K562 (cell line): Measurements from ENCODE around the gene FRMPD1. TPM values are rescaled to one million over a fixed set of nuclear protein-coding genes. Genes with fewer than 3 reads are reported as not detected.

Source experiments
- BRD9 ChIP-seq: fragments of 450-650 bp; IDR thresholded peaks from 2 replicates; pipeline ENCODE4 v1.6.1; 2018; ENCODE audit warnings: low read depth; ENCODE audit not compliant: partially characterized antibody
- C11orf30 ChIP-seq: fragments of 450-650 bp; IDR thresholded peaks from 2 replicates; pipeline ENCODE4 v1.6.1; 2016; ENCODE audit warnings: low read depth, mild to moderate bottlenecking
- CBX2 ChIP-seq: fragments of 200-600 bp; sonication (generic); IDR thresholded peaks from one replicate; pipeline ENCODE4 v1.6.1; 2012; ENCODE audit warnings: mild to moderate bottlenecking, low read length, inconsistent platforms; ENCODE audit not compliant: insufficient read depth, poor library complexity, severe bottlenecking
- CXXC5 ChIP-seq: fragments of 250-450 bp; sonication (Bioruptor Pico); IDR thresholded peaks from 2 replicates; pipeline ENCODE4 v1.8.0; 2022; ENCODE audit warnings: inconsistent platforms, mild to moderate bottlenecking, moderate library complexity
- FOXP1 ChIP-seq: sonication (generic); formaldehyde crosslinking; IDR thresholded peaks from 2 replicates; pipeline ENCODE4 v1.8.0; 2022; ENCODE audit warnings: mild to moderate bottlenecking, missing genetic modification reagents
- GABPB1 ChIP-seq: sonication (generic); formaldehyde crosslinking; IDR thresholded peaks from 2 replicates; pipeline ENCODE4 v1.8.0; 2022; ENCODE audit warnings: mild to moderate bottlenecking, missing genetic modification reagents
- HMG20B ChIP-seq: fragments of 250-450 bp; sonication (Bioruptor Pico); IDR thresholded peaks from 2 replicates; pipeline ENCODE4 v1.5.0; 2021; ENCODE audit warnings: mild to moderate bottlenecking
- MLX ChIP-seq, 2 experiments: fragments of 450-650 bp in 1 of 2; sonication (generic) in 1 of 2; formaldehyde crosslinking; conservative IDR thresholded peaks; 2 replicates each; pipeline versions ENCODE4 v1.4.0 to v1.8.1; 2020 to 2022; ENCODE audit warnings: mild to moderate bottlenecking in 1 of 2, missing genetic modification reagents in 1 of 2
- NBN ChIP-seq: fragments of 450-650 bp; IDR thresholded peaks from 2 replicates; pipeline ENCODE4 v1.6.1; 2016; ENCODE audit warnings: low read depth, mild to moderate bottlenecking
- NUFIP1 ChIP-seq: fragments of 450-650 bp; IDR thresholded peaks from 2 replicates; pipeline ENCODE4 v1.6.1; 2018; ENCODE audit not compliant: partially characterized antibody
- OTX1 ChIP-seq: fragments of 450-650 bp; formaldehyde crosslinking; IDR thresholded peaks from 2 replicates; pipeline ENCODE4 v1.4.0; 2022; ENCODE audit warnings: mild to moderate bottlenecking
- PCBP2 ChIP-seq: fragments of 200-400 bp; formaldehyde crosslinking; IDR thresholded peaks from 2 replicates; pipeline ENCODE4 v1.6.1; 2018; ENCODE audit warnings: low read length, low read depth, mild to moderate bottlenecking, moderate library complexity; ENCODE audit not compliant: poor library complexity, severe bottlenecking
- STAT5A ChIP-seq: IDR thresholded peaks from 2 replicates; pipeline ENCODE4 v1.6.1; 2012; ENCODE audit warnings: low read length, inconsistent platforms, borderline replicate concordance
- U2AF2 ChIP-seq: fragments of 200-400 bp; formaldehyde crosslinking; optimal IDR thresholded peaks from 2 replicates; pipeline ENCODE3; 2017; ENCODE audit warnings: low read depth, mild to moderate bottlenecking, low read length
- ZKSCAN3 ChIP-seq: fragments of 250-450 bp; sonication (Bioruptor Pico); IDR thresholded peaks from 2 replicates; pipeline ENCODE4 v1.4.0; 2020
- ZNF655 ChIP-seq: fragments of 250-450 bp; sonication (Bioruptor Pico); IDR thresholded peaks from 2 replicates; pipeline ENCODE4 v1.5.0; 2021
- ZZZ3 ChIP-seq: fragments of 450-650 bp; IDR thresholded peaks from 2 replicates; pipeline ENCODE4 v1.6.1; 2016; ENCODE audit warnings: antibody characterized with exemption, mild to moderate bottlenecking, moderate library complexity
- polyA plus RNA-seq, 8 experiments: library from polyadenylated mRNA; depleted of rRNA in 4 of 8; stranded (reverse) in 5 of 8; unstranded in 3 of 8; fragments of >200 nt; fragmentation: Nextera tagmentation in 2 of 8; fragmentation: Illumina TruSeq in 1 of 8; extraction: Ambion mirVana in 2 of 8; extraction: Trizol in 1 of 8; gene quantifications; 2 replicates each; pipeline versions ENCODE4 v1.2.1 to v1.2.3, GENCODE V29; 2011 to 2014; ENCODE audit warnings: inconsistent platforms in 1 of 8, missing spikeins in 1 of 8
- total RNA-seq, 7 experiments: library from RNA; depleted of rRNA in 6 of 7; stranded (reverse); fragments of >200 nt in 6 of 7; fragmentation: Illumina TruSeq in 2 of 7; extraction: Trizol in 2 of 7; gene quantifications; 2 replicates each; pipeline versions ENCODE4 v1.2.1 to v1.2.3, GENCODE V29; 2011 to 2021; ENCODE audit warnings: low replicate concordance in 1 of 7
- TF ChIP-seq, protein P1 (sequence below): fragments of 450-650 bp; IDR thresholded peaks from 2 replicates; pipeline ENCODE4 v1.6.1; 2017; ENCODE audit warnings: antibody characterized with exemption, mild to moderate bottlenecking
- TF ChIP-seq, protein P2 (sequence below): fragments of 450-650 bp; IDR thresholded peaks from one replicate; pipeline ENCODE4 v1.6.1; 2018; ENCODE audit warnings: mild to moderate bottlenecking, moderate library complexity; ENCODE audit not compliant: partially characterized antibody

Gene FRMPD1
- total and polyA plus RNA-seq, 9 of the 15 experiments (the other 6 are each of a cell fraction or from before 2014, with no cell fraction given) = not detected

- no peak for TF ChIP-seq ZNF655 (CRISPR knock-in tag)
- peak; percentile 67 for TF ChIP-seq NUFIP1
- TF ChIP-seq ZKSCAN3 (CRISPR knock-in tag) = no peak
- no peak for TF ChIP-seq OTX1 (CRISPR knock-in tag)
- TF ChIP-seq CXXC5 (CRISPR knock-in tag) = peak; percentile 38
- TF ChIP-seq FOXP1 (CRISPR knock-in tag) = no peak
- TF ChIP-seq CBX2 = no peak
- no peak for TF ChIP-seq HMG20B (CRISPR knock-in tag)
- TF ChIP-seq, protein P1, sequence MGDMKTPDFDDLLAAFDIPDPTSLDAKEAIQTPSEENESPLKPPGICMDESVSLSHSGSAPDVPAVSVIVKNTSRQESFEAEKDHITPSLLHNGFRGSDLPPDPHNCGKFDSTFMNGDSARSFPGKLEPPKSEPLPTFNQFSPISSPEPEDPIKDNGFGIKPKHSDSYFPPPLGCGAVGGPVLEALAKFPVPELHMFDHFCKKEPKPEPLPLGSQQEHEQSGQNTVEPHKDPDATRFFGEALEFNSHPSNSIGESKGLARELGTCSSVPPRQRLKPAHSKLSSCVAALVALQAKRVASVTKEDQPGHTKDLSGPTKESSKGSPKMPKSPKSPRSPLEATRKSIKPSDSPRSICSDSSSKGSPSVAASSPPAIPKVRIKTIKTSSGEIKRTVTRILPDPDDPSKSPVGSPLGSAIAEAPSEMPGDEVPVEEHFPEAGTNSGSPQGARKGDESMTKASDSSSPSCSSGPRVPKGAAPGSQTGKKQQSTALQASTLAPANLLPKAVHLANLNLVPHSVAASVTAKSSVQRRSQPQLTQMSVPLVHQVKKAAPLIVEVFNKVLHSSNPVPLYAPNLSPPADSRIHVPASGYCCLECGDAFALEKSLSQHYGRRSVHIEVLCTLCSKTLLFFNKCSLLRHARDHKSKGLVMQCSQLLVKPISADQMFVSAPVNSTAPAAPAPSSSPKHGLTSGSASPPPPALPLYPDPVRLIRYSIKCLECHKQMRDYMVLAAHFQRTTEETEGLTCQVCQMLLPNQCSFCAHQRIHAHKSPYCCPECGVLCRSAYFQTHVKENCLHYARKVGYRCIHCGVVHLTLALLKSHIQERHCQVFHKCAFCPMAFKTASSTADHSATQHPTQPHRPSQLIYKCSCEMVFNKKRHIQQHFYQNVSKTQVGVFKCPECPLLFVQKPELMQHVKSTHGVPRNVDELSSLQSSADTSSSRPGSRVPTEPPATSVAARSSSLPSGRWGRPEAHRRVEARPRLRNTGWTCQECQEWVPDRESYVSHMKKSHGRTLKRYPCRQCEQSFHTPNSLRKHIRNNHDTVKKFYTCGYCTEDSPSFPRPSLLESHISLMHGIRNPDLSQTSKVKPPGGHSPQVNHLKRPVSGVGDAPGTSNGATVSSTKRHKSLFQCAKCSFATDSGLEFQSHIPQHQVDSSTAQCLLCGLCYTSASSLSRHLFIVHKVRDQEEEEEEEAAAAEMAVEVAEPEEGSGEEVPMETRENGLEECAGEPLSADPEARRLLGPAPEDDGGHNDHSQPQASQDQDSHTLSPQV = peak; percentile 87
- TF ChIP-seq GABPB1 (CRISPR knock-in tag) = no peak
- no peak for TF ChIP-seq ZZZ3
- TF ChIP-seq PCBP2 = no peak
- TF ChIP-seq U2AF2 = no peak
- TF ChIP-seq BRD9 = peak; percentile 44
- TF ChIP-seq NBN = peak; percentile 80
- TF ChIP-seq, protein P2, sequence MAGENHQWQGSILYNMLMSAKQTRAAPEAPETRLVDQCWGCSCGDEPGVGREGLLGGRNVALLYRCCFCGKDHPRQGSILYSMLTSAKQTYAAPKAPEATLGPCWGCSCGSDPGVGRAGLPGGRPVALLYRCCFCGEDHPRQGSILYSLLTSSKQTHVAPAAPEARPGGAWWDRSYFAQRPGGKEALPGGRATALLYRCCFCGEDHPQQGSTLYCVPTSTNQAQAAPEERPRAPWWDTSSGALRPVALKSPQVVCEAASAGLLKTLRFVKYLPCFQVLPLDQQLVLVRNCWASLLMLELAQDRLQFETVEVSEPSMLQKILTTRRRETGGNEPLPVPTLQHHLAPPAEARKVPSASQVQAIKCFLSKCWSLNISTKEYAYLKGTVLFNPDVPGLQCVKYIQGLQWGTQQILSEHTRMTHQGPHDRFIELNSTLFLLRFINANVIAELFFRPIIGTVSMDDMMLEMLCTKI = no peak
- TF ChIP-seq MLX (CRISPR knock-in tag; conservative IDR thresholded peaks at IDR 0.05) = no peak
- peak; percentile 84 for TF ChIP-seq STAT5A
- TF ChIP-seq C11orf30 = peak; percentile 39; the same call in 1 of the 2 replicates
Observed at GRCh38 chr9:37769306-37769705, 118.6 kb downstream of the FRMPD1 start (continued).
